Fibroblast of the aortic adventitia (primary cell): ENCODE data around the gene TANGO2. TPM values are rescaled to one million over a fixed set of nuclear protein-coding genes. Genes with fewer than 3 reads are reported as not detected.
A peak's percentile ranks its signal among the peaks of the same experiment; 100 is the strongest.

Experiments used
- DNase-seq: peaks from one replicate; pipeline ENCODE4 v3.0.0-alpha.2; 2010; ENCODE audit warnings: low read depth
- H3K4me3 ChIP-seq: 2 replicates; pipeline ENCODE4 v1.5.1; 2011; ENCODE audit warnings: low read depth, mild to moderate bottlenecking, control low read depth, low read length, moderate library complexity
- CTCF ChIP-seq: IDR thresholded peaks from 2 replicates; pipeline ENCODE4 v1.5.1; 2011; ENCODE audit warnings: mild to moderate bottlenecking, low read length, control low read depth, inconsistent platforms; ENCODE audit not compliant: insufficient read depth
- total RNA-seq: library from RNA; depleted of rRNA; stranded (reverse); fragments of >200 nt; gene quantifications from 2 replicates; pipeline ENCODE4 v1.2.3, GENCODE V29; 2012; ENCODE audit warnings: low replicate concordance

TANGO2 gene
- total RNA-seq, 1 donor: 41.7 TPM

- TF ChIP-seq CTCF: no peak
- DNase-seq: peak; percentile 35
- H3K4me3 ChIP-seq: peak overlapping the region; percentile 89
Measured at GRCh38 chr22:20080445-20080775, 59.5 kb downstream of the TANGO2 start.

- TF ChIP-seq CTCF: peak; percentile 0
- peak overlapping the region; percentile 89 for H3K4me3 ChIP-seq
- DNase-seq: peak; percentile 54
Measured at GRCh38 chr22:20080776-20081654, 60.1 kb downstream of the TANGO2 start.

- no peak overlapping the region for H3K4me3 ChIP-seq
- TF ChIP-seq CTCF: no peak
- no peak for DNase-seq
Measured at GRCh38 chr22:20083157-20083890, 62.4 kb downstream of the TANGO2 start.

- no peak for DNase-seq
- TF ChIP-seq CTCF: no peak
- H3K4me3 ChIP-seq: no peak overlapping the region
Measured at GRCh38 chr22:20083891-20084546, 63.1 kb downstream of the TANGO2 start.

- peak; percentile 8 for DNase-seq
- TF ChIP-seq CTCF: peak; percentile 26
- H3K4me3 ChIP-seq: no peak overlapping the region
Measured at GRCh38 chr22:20084547-20085413, 63.9 kb downstream of the TANGO2 start.

GRCh38 chr22:20085651-20086050 is 64.7 kb downstream of the TANGO2 start:
- no peak overlapping the region for H3K4me3 ChIP-seq
- DNase-seq: no peak
- no peak for TF ChIP-seq CTCF
